ENCODE data around the gene CRADD.

- TF ChIP-seq, protein P1, sequence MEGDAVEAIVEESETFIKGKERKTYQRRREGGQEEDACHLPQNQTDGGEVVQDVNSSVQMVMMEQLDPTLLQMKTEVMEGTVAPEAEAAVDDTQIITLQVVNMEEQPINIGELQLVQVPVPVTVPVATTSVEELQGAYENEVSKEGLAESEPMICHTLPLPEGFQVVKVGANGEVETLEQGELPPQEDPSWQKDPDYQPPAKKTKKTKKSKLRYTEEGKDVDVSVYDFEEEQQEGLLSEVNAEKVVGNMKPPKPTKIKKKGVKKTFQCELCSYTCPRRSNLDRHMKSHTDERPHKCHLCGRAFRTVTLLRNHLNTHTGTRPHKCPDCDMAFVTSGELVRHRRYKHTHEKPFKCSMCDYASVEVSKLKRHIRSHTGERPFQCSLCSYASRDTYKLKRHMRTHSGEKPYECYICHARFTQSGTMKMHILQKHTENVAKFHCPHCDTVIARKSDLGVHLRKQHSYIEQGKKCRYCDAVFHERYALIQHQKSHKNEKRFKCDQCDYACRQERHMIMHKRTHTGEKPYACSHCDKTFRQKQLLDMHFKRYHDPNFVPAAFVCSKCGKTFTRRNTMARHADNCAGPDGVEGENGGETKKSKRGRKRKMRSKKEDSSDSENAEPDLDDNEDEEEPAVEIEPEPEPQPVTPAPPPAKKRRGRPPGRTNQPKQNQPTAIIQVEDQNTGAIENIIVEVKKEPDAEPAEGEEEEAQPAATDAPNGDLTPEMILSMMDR (conservative IDR thresholded peaks at IDR 0.05 in 1 of 2, IDR thresholded peaks at IDR 0.05 in 1 of 2; ENCODE audit: extremely low read depth in 1 of 2, insufficient read depth in 1 of 2, low read depth in 1 of 2, low read length in 2 of 2), result no peak
- TF ChIP-seq EZH2 (IDR thresholded peaks at IDR 0.05; ENCODE audit: borderline replicate concordance, low read length), result no peak
These were observed 99.4 kb downstream of the CRADD start for GRCh38 chr12:93776581-93777018.

Measured in mammary epithelial cell (primary cell).